DMS 273 treated with DMSO at 0.1 percent for 48 hours (cell line): Measurements from ENCODE around the gene C2CD4A.
A peak's percentile ranks its signal among the peaks of the same experiment; 100 is the strongest.

Experiments used
- DNase-seq: peaks from one replicate; lab custom pipeline; 2025; lab: John Stamatoyannopoulos, UW

C2CD4A gene

DNA sequence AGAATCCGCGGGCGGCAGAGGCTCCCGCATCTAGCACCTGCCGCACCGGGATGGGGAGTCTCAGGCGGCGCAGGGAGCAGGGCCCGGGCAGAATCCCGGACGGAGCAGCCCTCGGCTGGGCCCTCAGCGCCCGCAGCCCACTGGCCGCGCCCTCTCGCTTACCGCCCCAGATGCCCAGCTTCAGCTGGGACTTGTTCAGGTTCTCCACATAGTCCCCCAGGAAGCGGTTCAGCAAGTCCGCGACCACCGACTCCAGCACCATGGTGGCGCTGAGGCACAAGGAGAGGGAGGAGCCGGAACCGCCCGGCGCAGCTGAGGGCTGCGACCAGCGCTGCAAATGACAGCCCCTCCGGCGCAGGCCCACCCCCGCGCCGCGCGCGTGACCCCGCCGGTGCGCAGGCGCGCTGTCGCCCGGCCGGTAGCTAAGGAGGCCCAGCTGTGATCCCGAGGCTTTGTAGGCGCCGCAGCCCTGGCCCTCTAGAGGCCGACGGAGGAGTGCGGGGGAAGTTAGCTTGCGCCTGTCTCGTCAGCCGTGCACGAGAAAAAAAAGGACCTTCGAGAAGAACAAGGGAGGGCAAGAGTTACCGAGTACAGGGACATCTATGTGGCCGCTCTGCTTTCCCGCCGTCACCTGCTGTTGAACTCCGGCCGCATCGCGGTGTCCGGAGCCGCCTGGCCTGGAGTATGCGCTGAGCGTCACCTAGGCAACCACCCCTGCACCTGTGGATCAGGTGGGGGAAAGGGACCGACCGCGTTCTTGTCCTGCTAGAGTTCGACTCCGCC lies 6.5 kb upstream of the C2CD4A start, which contains the start of gene VPS13C:
Gene VPS13C, minus strand, starts transcription at position 335 of the 783 bp plus-strand sequence. Its CDS starts 73 bp downstream, at position 262.
- DNase-seq = peak; percentile 75

DNA sequence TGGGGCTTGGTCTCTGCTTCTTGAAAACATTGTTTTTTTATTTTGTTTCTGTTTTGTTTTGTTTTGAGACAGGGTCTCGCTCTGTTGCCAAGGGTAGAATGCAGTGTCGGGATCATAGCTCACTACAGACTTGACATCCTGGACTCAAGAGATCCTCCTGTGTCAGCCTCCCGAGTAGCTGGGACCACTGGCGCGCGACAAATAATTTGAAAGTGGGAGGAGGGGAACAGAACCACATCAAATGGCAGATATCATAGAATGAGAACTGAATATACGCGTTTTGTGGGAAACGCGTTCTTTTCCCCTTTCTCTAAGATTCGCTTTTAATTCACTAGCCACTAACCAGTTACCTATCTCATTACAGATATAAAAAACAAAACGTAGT lies 5.9 kb upstream of the C2CD4A start:
- DNase-seq = no peak

DNA sequence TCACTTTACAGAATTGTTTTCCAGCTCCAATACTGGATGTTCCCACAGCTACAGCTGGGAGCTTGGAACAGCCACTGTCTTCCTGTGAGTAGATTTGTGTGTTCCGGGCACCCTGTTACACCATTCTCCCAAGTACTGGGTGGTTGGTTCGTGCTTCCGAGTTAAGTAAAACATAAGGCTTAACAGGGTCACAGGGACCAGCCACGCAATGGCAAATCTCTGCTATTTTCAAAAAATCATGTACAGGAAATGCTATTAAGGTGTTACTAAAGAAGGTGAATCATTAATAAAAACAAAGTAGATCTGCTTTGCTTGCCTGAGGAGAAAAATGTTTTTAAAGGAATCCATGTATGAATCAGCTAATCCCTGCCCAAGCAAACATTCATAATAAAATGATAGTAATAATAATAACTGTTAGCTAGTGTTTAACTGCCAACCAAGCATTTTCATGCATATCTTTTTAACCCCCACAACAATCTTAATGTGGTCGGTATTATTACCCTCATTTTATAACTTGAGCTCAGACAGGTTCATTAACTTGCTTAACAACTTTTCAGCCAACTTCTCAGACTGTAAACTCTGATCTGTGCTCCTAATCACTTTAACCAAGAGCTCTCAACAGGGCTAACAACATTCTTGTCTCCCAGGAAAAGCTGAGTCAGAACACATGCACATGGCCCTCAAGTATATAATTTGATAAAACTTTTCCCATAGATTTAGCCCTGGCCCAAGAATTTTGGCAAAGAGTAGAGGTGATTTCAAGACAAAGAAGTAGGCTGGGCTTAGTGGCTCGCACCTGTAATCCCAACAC lies 2.7 kb upstream of the C2CD4A start:
- no peak for DNase-seq

DNA sequence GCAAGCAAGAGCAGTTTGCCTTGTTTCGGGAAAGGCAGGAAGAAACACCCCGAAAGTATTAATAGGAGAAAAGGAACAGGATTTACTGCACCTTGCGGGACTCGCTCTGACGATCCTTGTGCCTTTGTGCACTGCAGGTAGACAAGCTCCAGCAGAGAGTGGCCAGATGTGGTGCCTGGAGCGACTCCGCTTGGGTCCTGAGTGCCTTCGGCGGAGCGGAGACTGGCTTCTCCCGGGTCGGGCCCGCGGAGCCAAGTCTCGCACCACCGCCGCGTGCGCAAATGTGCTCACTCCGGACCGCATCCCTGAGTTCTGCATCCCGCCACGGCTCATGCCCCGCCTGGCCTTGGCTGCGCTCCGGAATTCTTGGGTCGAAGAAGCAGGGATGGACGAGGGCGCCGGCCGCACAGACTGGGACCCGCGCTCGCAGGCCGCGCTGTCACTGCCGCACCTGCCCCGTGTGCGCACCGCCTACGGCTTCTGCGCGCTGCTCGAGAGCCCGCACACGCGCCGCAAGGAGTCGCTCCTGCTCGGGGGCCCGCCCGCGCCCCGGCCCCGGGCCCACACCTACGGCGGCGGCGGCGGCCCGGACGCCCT lies 769 bp downstream of the C2CD4A start:
- no peak for DNase-seq

DNA sequence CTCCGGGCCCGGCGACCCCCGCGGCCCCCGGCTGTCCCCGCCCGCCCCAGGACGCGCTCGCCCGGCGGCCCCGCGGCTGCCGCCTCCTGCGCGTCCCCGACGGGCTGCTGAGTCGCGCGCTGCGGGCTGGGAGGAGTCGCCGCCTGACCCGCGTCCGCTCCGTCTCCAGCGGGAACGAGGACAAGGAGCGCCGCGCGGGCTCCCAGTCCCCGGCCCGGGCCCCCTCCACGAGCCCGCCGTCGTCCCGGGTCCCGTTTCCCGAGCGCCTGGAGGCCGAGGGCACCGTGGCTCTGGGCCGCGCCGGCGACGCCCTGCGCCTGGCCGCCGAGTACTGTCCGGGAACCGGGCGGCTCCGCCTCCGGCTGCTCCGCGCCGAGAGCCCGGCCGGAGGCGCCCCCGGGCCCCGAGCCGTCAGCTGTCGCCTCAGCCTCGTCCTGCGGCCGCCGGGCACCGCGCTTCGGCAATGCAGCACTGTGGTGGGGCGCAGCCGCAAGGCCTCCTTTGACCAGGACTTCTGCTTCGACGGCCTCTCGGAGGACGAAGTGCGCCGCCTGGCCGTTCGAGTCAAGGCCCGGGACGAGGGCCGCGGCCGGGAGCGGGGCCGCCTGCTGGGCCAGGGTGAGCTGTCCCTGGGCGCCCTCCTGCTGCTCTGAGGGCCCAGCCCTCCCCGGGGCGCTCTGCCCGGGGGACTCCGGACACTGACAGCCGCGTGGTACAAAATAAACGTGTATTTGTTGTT lies 1.5 kb downstream of the C2CD4A start:
- DNase-seq = no peak

DNA sequence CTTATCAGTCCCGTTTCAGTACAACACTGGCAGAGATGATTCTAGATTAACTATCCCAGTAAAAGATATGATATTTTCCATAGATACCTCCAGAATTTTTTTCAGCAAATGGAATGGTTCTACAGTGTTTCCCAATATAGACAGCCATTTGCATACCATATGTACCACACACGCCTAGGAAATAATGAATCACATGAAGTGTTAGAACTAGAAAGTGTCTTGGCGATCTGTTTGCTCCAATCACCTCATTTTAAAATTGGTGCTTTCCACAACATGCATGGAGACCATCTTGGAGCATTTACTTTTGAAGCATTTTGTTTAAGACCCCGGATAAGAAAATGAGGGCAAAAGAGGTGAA lies 2.0 kb downstream of the C2CD4A start:
- DNase-seq = no peak

DNA sequence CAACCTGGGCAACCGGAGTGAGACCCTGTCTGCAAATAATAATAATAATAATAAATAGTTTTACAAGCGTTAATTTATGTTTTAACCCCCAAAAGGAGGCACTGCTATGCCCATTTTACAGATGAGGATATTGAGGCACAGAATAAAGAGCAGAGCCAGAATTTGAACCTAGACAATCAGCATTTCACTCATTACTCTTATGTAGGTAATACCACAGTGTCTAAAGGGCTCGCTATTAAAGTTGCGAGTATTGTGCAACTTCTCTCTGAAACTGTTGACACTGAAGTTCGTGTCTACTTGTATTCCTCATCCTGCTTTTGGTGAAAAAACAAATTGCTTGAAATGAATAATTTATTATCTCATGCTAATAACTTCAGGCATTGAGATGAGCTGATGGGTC lies 2.8 kb downstream of the C2CD4A start:
- no peak for DNase-seq

DNA sequence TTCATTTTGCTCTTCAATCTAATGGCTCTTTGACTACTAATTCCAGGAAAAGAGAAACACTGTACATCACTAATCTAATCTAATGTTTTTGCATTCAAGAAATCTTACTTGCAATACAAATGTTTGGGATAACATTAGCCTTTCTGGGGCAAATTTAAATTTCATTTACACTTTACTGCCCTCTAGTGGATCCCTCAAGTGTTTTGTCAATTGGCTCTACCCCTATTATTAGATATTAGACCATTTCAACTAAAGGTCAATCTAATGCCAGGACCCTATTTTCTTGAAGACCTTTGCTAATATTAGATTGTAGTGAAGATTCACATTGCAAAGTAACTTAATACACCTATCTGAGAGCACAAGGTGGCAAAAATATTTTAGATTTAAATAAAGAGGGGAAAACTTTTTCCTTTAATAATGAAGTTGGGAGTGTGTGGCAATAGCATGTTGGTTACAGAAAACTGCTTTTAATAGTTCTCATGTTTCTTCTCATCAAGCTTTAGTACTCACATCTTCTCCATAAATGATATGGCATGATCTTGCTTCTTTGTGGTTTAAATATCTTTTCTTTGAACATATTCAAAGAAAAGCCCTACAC lies 5.0 kb downstream of the C2CD4A start:
- peak; percentile 4 for DNase-seq

DNA sequence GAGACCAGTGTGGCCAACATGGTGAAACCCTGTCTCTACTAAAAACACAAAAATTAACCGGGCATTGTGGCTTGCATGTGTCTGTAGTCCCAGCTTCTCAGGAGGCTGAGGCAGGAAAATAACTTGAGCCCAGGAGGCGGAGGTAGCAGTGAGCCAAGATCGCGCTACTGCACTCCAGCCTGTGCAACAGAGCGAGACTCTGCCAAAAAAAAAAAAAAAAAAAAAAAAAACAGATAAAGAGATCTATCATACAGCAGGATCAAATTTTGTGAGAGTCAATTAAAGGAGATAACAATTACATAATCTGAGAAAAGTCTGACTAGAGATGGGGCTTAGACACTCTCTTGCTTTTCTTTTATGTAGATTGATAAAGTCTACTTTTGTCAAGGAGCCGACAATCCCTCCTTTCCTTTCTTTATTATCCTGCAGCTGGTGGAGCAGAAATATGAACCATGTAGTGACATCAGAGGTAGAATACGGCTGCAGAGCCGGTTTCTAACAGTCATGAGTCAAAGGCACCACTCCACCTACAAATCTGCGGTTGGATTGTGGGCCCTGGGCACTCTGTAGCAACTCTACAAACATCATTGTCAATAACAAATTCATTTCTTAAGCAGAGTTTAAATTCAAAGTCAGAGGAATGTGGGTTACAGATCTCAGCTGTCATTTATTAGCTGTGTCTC lies 9.0 kb downstream of the C2CD4A start:
- no peak for DNase-seq

DNA sequence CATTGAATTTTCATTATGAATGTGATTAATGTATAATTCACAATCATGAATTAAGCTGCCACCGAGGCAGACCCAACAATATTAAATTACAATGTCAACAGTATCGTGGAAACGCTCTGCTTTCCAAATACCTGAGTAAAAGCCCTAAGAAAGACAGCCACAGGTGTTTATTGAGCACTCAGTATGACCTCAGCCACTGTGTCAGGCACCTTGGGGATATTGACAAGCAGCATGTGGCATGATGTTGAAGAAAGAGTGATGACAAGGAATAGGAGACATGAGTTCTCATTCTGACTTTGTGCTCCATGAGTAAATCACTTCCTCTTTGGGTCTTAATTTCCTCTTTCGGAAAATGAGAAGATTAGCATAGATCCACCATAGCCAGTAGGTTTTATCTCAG lies 12.8 kb downstream of the C2CD4A start:
- no peak for DNase-seq

DNA sequence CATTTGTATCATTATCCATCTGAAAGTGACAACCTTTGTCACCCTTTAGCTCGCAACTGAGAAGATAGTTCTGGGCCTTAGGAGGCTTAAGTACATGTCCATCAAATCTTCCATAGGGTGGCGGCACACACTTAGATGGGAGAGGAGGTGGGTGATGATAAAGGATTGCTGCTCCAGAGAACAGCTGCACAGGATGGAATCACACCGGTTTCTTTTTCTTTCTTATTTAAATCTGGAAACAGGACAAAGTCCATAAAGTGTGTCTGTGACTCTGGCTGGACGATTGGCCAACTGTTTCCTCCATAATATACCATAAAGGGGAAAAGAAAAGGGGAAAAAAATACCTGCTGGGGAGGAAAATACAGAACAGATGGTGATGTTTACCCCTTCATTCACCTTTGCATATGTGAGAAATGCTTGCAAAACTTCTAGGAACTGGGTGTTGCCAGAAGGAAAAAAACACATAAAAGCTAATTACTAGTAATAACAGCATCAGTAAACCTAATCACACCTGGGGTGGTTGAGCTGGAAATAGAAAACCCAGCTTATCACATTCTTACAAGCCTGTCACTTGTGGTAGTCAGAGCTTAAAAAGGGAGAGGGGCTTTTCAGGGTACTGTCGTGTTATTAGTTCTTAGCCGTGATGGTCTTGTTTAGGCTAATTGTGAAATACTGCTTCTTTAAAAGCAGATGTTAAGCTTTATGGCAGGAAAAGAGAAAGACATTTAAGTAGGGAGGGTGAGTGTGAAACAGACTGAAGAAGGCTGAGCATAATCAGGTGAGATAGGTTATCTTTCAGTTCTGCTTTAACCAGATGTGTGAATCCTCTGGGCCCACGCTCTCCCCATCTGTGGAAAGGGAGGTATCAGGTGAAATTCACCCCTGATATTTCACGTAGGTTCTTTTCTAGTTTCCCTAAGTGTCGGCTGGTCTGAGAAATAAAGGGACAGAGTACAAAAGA lies 16.7 kb downstream of the C2CD4A start:
- no peak for DNase-seq

DNA sequence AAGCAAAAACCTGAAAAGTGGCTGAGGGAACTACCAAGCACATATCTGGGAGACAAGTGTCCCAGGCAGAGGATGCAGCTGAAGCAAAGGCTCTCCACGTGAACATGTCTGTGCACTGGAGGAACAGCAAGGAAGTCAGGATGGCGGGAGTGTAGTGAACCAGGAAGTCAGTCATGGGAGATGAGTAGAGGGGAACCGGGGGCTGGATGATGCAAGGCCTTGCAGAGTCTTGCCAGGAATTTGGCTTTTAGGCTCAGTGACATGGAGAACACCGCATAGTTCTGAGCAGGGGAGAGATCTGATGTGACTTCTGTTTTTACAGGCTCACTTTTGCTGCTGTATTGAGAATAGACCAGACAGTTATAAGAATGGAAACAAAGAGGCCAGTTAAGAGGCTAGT lies 19.0 kb downstream of the C2CD4A start:
- no peak for DNase-seq

DNA sequence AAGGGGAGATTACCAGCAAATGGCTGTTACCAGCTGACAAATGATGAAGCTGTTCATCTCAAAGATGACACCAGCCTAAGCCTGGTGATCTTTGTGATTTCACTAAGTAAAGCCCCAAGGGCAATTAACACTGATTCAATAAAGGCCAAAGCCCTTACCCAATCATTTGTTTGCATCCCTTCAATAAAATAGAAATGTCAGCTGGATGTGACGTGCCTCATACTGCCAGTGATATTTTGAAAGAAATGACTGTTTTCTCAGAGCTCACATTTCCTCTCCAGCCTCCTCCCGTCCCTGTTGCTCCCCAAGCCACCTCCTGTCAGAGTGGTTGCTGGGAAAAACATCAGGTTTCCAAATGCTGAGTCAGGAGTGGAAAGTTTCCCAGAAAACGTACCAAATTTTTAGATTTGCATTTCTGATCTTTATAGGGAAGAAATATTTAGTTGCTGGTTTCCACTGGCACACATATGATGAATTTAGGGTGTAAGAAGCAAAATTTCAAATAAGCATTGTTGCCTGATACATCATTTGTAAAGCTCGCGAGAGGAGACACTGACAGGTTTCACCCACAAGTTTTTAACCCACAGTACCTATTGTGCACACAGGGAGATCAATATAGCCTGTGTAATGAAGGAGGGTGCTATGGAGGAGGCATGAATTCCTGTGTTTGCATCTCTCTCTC lies 21.0 kb downstream of the C2CD4A start:
- no peak for DNase-seq

DNA sequence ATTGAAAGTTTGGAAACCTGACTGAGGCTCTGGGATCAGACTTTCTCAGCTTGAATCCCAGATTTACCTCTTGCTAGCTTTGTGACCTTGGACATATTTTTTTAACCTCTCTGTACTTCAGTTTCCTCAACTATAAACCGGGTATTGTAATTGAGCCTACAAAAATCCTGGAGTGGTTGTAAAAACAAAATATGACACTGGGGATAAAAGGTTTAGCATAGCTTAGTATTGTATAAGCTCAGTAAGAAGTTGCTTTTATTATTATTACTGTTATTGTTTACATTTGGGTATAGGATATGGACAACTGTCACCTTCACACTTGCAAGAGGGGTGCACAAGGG lies 21.5 kb downstream of the C2CD4A start:
- no peak for DNase-seq

DNA sequence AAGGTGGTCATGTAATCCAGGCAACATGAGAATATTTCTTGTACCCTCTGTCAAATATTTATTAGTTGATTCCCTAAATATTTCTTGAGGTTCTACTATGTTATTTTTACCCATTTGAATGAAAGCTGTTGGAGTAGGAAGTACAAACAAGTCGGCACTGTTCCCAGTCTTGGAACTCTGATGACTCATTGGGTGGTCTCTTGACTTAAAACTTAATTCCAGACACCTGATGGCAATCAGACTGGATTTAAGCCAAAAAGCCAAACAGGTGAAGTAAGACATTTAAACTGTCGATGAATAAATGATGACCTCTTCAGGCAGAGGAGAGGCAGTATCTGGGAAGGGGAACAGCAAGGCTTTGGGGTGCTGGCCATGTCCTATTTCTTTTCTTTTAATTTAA lies 22.8 kb downstream of the C2CD4A start:
- DNase-seq = no peak

DNA sequence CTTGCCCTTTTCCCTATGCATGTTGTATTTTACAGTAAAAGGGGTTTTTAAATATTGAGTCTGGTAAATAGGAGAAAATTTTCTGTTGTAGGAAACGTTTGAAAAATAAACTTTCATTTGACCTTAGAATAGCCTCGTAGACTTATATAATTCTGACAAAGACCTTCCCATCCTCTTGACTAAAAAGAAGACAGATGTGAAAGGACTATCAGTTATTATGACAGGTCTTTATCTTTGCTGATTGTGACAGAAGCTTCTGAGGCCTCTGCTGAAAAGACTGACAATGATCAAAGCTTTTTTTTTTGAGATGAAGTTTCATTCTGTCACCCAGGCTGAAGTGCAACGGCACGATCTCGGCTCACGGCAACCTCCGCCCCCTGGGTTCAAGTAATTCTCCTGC lies 24.2 kb downstream of the C2CD4A start:
- no peak for DNase-seq

DNA sequence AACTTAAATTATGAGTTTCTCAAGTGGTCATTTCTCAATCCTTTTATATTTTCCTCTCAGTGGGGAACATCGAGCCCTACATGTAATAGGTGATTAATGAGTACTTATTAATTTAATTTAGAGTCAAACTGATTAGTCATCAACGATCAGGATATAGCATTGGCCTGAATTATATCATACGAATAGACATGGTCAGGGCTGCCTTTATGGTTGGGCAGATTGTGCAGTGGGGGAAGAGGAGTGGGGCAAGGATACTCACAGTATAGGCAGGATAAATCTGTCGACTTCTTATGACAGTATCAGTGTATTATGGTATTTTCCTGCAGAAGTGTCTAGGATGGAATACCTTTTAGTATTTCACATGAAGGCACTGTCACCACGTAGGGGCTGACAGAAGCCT lies 27.0 kb downstream of the C2CD4A start:
- no peak for DNase-seq

DNA sequence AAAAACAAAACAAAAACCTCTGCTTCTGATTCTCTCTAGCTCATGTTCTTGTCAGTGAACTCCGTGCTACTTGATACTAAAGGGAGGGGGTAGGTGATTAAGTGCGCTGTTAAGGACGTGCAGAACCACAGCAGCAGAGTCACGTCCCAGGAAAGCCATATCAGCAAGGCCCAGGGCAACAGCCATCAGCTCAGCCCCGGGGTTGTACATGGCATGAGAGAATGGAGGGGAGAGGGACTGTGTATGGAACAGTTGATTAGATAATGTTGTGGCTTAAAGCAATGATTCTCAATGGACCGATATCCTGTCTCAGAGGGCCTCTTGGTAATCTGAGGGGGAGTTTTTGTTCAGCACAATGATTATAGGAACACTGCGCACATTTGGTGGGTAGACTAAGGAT lies 27.6 kb downstream of the C2CD4A start:
- DNase-seq = no peak

DNA sequence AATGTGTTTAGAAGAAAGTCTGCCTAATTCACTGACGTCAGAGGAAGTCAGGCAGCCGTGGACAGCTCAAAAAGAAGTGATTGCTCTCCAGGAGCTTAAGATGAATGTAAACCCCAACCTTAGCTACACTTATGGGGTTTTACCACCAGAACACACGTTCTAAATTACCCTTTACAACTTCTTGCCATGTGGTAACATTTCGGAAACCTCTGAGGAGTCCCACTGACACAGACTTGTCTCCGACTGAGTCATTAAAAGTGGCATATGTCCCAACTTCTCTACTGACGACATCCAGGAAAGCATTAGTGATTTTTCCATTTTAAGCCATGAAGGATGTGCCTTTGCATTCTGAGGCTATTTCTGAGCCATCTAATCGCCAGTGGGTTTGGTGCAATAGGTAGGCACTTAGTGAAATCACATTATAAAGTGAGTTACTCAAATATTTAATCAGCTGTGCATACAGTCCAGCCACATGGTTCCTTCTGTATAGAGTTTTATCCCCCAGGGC lies 32.4 kb downstream of the C2CD4A start:
- no peak for DNase-seq

DNA sequence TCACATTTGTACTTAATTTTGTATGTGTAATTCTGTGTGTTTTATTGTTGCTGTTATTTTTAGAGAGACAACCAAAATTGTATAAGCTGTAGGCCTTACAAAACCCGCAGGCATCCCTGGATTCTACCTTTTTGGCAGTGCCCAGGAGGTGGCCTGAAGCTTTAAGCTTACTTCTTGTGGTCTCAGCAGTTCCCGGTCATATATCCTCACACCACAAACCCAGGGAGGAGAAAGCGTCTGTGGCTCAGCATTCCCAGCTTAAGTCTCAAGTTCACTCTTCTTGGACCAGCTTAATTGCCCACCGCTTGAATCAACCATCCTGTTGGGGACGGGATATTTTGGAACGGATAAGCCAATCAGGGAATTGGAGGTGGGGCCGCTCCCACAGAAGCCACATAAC lies 36.7 kb downstream of the C2CD4A start:
- no peak for DNase-seq
